ENCODE measurements around the gene PRX.

Gene PRX

DNA sequence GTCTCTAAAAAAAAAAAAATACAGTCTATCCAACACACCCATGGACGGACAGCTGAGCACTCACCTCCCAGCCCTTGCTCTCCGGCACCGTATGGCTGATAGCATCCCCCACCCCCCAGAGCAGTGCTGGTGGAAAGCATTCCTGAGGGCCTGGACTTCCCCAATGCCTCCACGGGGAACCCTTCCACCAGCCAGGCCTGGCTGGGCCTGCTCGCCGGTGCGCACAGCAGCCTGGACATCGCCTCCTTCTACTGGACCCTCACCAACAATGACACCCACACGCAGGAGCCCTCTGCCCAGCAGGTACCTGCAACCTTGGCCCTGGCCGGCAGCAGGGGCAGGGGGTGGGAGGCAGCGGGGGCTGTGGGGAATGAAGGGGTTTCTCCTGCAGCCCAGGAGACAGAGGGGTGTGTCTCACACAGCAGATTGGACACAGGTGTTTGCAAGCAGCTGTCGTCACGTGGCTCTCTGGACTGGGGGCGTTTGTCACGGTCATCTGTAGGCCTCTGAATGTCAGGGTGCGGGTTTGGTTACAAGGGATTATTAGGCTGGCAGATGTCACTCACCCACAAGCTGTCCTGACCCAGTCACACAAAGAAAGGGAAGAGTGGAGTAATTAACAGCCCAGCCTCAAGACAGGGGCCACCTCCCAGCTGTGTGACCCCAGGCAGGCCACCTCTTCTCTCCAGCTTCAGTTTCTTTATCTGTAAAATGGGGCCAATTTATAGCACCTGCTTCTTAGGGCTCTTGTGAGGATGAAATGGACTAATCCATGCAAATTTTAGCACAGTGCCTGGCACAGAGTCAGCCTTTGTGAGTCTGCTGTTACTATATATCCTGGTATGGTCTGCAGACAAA is 45.4 kb downstream of the PRX start:
- DNase-seq (ENCODE audit: insufficient read length, low spot score), result no peak
- no peak for FAIRE-seq

DNA sequence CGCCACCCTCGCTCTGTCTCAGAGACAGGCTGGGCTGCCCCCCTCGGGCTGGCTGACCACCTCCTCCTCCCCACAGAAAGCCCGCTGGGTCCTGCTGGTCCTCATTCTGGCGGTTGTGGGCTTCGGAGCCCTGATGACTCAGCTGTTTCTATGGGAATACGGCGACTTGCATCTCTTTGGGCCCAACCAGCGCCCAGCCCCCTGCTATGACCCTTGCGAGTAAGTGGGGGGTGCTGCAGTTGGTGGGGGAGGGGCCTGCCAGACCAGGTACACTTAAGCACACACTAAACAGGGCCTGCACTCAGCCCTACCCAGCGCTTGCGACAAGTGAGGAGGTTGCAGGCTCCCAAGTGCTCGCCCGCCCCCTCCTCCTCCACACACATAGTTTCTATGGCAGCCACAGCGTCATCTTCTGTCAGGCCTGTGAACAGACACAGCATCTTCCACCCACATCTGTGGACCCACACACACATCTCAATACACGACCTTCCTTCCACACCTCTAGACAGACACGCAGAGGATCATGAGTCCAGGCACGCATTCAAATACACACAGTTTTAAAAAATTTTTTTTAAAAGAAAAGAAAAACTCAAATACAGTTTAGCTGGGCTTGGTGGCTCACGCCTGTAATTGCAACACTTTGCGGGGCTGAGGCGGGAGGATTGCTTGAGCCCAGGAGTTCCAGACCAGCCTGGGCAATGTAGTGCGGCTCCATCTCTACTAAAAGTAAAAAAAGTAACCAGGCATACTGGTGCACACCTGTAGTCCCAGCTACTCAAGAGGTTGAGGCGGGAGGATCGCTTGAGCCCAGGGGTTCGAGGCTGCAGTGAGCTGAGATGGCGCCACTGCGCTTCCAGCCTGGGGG is 46.2 kb downstream of the PRX start:
- no peak for DNase-seq (ENCODE audit: insufficient read length, low spot score)
- no peak for FAIRE-seq

- peak; percentile 94 for DNase-seq (ENCODE audit: insufficient read length, low spot score)
These were observed 47.4 kb downstream of the PRX start for GRCh38 chr19:40365613-40366401.

GRCh38 chr19:40365010-40365409 is 48.2 kb downstream of the PRX start:
- no peak for DNase-seq (ENCODE audit: insufficient read length, low spot score)
- no peak for FAIRE-seq

More at GRCh38 chr19:40365613-40366401, 47.4 kb downstream of the PRX start:
- peak; percentile 76 for FAIRE-seq

- FAIRE-seq (no peak), DNase-seq (ENCODE audit: insufficient read length, low spot score) (no peak)
These were observed 50.1 kb downstream of the PRX start for GRCh38 chr19:40363069-40363468.

DNA sequence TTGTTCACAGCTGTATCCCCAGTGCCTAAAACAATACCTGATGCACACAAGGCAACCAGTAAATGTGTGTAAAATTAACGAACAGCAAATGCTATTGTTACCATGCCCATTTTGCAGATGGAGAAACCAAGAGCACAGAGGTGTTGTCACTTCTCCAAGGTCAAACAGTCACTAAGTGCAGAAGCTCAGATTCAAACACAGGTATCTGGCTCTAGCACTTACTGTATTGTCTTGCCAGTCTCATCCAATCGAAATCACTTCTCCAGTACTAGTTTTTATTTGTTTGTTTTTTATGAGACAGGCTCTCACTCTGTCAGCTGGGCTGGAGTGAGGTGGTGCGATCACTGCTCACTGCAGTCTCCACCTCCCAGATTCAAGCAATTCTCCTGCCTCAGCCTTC is 51.0 kb downstream of the PRX start:
- DNase-seq (ENCODE audit: insufficient read length, low spot score) (no peak), FAIRE-seq (no peak)

GRCh38 chr19:40360708-40361241 is 52.4 kb downstream of the PRX start:
- DNase-seq (ENCODE audit: insufficient read length, low spot score), result no peak
- FAIRE-seq, result no peak

DNA sequence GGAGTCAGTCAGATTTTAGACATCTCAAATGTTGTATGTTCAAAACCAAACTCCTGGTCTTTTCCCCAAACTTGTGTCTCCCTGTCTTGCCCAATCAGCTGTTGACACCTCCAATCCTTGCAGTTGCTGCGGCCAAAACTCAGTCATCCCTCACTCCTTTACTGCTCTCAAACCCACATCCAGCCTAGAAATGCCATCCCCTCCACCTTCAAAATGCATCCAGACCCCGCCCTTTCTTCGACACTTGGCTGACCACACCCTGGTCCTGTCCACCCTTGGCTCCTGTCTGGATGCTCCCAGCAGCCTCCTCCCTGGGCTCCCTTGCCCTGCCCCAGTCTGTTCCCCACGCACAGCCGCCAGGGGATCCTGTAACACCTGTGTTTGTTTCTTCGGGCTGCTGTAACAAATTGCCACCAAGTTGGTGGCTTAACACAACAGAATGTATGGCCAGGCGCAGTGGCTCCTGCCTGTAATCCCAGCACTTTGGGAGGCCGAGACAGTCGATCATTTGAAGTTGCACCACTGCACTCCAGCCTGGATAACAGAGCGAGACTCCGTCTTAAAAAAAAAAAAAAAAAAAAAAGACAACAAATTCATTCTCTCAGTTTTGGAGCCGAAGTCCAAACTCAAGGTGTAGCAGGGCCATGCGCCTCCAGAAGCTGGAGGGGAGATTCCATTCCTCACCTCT is 53.0 kb downstream of the PRX start:
- no peak for DNase-seq (ENCODE audit: insufficient read length, low spot score)
- FAIRE-seq, result no peak

DNA sequence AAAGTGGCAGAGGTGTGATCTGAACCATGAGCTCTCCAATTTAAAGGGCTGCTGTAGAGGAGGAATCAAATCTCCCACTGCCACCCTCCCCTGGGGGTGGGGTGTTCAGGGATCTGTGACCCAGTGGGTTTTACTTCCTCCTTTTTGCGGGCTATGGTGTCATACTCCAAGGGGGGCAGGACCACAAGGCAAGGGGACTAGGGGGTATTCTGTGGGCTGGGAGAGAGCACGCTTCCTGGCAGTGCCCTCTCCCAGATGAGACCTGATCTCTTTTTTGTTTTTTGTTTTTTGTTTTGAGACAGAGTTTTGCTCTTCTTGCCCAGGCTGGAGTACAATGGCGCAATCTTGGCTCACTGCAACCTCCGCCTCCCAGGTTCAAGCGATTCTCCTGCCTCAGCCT is 54.4 kb downstream of the PRX start:
- peak; percentile 79 for FAIRE-seq

DNA sequence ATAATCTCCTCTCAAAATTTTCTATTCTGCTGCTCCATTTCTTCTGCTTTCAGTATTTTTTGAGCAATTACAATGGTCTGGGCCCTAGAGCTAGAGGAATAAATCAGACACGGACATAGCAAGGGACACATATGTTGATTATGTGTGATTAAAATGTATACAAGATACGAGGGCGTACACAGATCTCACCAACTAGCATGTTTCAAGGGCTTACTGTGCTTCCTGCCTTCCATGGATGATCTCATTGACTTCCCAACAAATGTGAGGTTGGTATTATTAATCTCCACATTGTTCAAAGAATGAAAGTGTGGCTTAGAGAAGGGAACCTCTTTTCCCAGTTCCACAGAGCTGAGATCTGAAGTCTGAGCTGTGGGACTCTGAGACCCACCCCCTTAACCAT is 55.5 kb downstream of the PRX start:
- DNase-seq (ENCODE audit: insufficient read length, low spot score), result no peak
- no peak for FAIRE-seq

More for the DNA sequence above, 54.4 kb downstream of the PRX start:
- no peak for DNase-seq (ENCODE audit: insufficient read length, low spot score)

- DNase-seq (ENCODE audit: insufficient read length, low spot score) (no peak), FAIRE-seq (peak; percentile 11)
These were observed 56.2 kb downstream of the PRX start for GRCh38 chr19:40356681-40357595.

DNA sequence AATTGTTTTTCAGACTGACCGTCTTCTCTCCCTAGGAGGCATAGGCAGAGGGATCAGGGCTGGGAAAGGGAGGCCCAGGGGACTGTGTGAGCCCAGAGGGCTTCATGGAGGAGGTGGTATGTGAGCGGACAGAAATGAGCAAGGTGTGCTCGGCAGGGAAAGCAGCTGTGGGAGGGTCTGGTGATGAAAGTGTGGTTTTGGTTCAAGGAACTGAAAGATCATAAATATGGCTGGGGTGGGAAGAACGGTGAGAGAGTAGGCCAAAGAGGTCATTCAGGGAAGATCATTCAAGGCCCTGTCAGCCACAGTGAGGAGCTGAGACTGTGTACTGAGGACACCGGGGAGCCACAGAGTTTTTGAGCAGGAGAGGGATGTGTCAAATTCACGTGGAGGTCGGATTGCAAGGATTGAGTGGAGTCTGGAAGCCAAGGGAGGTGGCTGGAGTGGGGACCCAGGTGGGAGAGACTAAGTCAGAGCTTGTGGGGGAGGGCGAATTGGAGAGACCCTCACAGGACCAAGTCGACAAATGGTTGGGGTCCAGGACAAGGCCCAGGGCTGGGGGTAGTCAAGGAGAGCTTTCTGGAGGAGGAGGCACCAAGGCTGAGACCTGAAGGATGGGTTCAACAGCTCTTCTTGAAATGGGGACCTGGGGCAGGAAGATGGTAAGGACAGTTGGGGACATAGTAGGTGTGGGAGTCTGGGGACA is 57.0 kb downstream of the PRX start:
- peak; percentile 82 for FAIRE-seq
- DNase-seq (ENCODE audit: insufficient read length, low spot score), result no peak

GRCh38 chr19:40348961-40349507 is 64.1 kb downstream of the PRX start:
- FAIRE-seq (no peak), DNase-seq (ENCODE audit: insufficient read length, low spot score) (no peak)

DNA sequence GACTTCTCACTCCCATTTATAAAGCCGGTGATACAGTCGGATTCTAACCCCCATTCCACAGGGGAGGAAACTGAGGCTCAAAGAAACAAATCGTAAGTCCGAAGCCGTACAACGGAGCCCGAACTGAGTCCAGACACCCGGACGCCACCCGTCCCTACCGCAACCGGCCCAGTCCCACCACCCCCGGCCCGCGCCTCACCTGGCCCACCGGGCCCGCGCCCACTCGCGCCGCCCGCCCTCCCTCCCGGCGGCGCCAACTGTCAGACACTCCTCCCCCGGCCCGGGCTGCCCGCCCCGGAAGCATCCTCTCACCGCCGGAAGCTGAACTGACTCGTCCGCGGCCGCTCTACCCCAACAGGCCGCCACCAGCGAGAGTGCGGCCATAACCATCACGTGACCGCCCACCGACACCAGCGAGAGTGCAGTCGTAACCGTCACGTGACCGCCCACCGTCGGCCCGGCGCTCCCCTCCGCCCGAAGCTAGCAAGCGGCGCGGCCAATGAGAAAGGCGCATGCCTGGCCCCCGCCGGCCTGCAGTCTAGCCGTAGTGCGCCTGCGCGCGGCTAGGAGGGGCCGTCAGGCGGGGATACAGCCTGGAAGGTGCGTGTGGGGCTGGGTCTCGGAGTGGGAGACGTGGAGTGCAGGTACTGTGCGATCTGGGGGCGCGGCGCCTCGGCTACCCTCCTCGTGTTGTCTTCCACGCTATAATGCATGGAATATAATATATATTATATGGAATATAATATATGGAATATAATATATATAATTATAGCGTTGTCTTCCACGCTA is 64.9 kb downstream of the PRX start, which contains the start of the genes C19orf47 and PLD3:
TSS of gene C19orf47 (minus strand) at position 273 of the 789 bp plus-strand sequence. CDS start 6,540 bp downstream, outside the sequence.
TSS of gene PLD3 (plus strand) at position 571 of the 789 bp plus-strand sequence. CDS start 17,789 bp downstream, outside the sequence.
- peak; percentile 100 for DNase-seq (ENCODE audit: insufficient read length, low spot score)
- FAIRE-seq, result peak; percentile 97

DNA sequence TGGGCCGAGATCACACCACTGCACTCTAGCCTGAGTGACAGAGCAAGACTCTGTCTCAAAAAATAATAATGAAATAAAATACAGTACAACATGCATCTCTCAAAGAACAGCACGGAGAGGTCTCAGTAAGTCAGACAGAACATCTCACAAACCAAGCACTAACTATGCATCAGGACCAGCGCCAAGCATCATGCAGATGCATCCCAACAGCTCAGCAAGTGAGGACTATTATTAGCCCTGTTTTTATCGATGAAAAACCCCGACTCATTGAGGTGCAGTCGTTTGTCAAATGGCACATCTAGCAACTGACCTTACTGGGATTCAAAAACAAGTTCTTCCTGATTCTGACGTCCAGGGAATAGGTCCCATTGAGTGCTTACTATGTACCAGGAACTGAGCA is 68.8 kb downstream of the PRX start:
- DNase-seq (ENCODE audit: insufficient read length, low spot score) (no peak), FAIRE-seq (no peak)

Data from GM19239 (cell line).